Measurements from ENCODE around the gene REN.

DNA sequence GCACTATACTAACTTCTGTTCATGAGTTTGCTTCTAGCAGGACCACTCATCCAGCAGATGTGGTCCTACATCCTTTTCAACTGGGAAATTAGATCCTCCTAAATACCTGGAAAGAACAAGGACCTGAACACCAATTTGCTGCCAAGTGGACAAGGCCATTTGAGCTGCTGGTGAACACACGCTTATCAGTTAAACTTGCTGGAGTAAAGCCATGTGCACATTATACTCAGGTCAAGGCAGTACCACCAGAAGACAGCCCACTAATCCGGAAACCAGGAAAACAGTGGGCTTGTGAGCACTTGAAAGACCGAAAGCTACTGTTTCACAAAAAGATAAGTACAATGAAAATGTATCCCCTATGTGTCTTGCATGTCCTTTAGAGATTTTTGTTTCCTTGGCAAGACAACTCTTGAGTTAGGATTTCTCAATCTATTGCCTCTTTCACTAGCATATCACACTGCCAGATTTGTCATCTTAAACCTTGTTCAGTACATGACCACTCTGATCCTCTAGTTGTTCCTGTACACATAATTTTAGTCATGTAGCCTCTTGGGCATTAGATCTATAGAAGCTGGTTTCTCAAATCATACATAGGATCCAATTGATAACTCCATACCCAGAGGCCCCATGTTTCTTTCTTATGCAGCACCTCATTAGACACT is 4.5 kb upstream of the REN start:
- TF ChIP-seq, protein P1, sequence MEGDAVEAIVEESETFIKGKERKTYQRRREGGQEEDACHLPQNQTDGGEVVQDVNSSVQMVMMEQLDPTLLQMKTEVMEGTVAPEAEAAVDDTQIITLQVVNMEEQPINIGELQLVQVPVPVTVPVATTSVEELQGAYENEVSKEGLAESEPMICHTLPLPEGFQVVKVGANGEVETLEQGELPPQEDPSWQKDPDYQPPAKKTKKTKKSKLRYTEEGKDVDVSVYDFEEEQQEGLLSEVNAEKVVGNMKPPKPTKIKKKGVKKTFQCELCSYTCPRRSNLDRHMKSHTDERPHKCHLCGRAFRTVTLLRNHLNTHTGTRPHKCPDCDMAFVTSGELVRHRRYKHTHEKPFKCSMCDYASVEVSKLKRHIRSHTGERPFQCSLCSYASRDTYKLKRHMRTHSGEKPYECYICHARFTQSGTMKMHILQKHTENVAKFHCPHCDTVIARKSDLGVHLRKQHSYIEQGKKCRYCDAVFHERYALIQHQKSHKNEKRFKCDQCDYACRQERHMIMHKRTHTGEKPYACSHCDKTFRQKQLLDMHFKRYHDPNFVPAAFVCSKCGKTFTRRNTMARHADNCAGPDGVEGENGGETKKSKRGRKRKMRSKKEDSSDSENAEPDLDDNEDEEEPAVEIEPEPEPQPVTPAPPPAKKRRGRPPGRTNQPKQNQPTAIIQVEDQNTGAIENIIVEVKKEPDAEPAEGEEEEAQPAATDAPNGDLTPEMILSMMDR (conservative IDR thresholded peaks at IDR 0.05; ENCODE audit: low read length) = no peak
- TF ChIP-seq EZH2phosphoT487 (IDR thresholded peaks at IDR 0.05; ENCODE audit: borderline replicate concordance) = no peak

Data from Loucy (cell line).